Heart left ventricle (tissue), 16 donors: ENCODE results near the gene TESMIN. TPM values are rescaled to one million over a fixed set of nuclear protein-coding genes. Genes with fewer than 3 reads are reported as not detected.
A peak's percentile ranks its signal among the peaks of the same experiment; 100 is the strongest.

ENCODE experiments used
- ATAC-seq, 4 donors: fragments of 200-7000 bp; cut with Tn5 transposase; one replicate each; pipeline ENCODE4 v1.9.1; 2020 to 2022; ENCODE audit warnings: moderate library complexity in 4 of 4, mild to moderate bottlenecking in 3 of 4, moderate number of reproducible peaks in 1 of 4
- DNase-seq, 5 donors: peaks; one replicate each; pipeline ENCODE4 v3.0.0-alpha.2; 2020
- H3K27ac ChIP-seq, 12 donors: fragments of 200-600 bp; sonication (generic) in 4 of 12; one replicate each; pipeline versions ENCODE4 v1.5.0 to v1.8.0; 2016 to 2022; ENCODE audit warnings: mild to moderate bottlenecking in 2 of 12
- H3K27me3 ChIP-seq, 9 donors: fragments of 200-600 bp; sonication (generic) in 2 of 9; one replicate each; pipeline versions ENCODE4 v1.5.1 to v1.8.0; 2016 to 2022; ENCODE audit warnings: mild to moderate bottlenecking in 3 of 9
- H3K36me3 ChIP-seq, 9 donors: fragments of 200-600 bp; sonication (generic) in 2 of 9; one replicate each; pipeline versions ENCODE4 v1.5.0 to v1.8.0; 2018 to 2022; ENCODE audit warnings: mild to moderate bottlenecking in 2 of 9
- H3K4me1 ChIP-seq, 12 donors: fragments of 200-600 bp; sonication (generic) in 4 of 12; one replicate each; pipeline versions ENCODE4 v1.5.0 to v1.8.0; 2016 to 2022; ENCODE audit warnings: mild to moderate bottlenecking in 3 of 12
- H3K4me3 ChIP-seq, 12 donors: fragments of 200-600 bp; sonication (generic) in 4 of 12; one replicate each; pipeline versions ENCODE4 v1.5.0 to v1.8.0; 2017 to 2022; ENCODE audit warnings: mild to moderate bottlenecking in 9 of 12, moderate library complexity in 4 of 12
- H3K9me3 ChIP-seq, 12 donors: fragments of 200-600 bp; sonication (generic) in 4 of 12; one replicate each; pipeline versions ENCODE4 v1.5.0 to v1.8.0; 2016 to 2022; ENCODE audit warnings: mild to moderate bottlenecking in 1 of 12
- CTCF ChIP-seq, 12 donors: fragments of 200-600 bp; sonication (generic) in 4 of 12; IDR thresholded peaks; one replicate each; pipeline versions ENCODE4 v1.5.0 to v1.8.0; 2018 to 2022; ENCODE audit warnings: antibody characterized with exemption in 12 of 12, mild to moderate bottlenecking in 5 of 12
- POLR2A ChIP-seq, 2 donors: fragments of 450-650 bp; IDR thresholded peaks; one replicate each; pipeline ENCODE4 v1.6.1; 2017; ENCODE audit warnings: antibody characterized with exemption in 2 of 2, mild to moderate bottlenecking in 2 of 2, moderate library complexity in 2 of 2
- WGBS, 4 donors: extraction: QIAGEN DNeasy Blood & Tissue Kit in 2 of 4; methylation state at CpG; one replicate each; pipeline versions ENCODE4 v1.1.5 to v1.1.7; 2013 to 2018; 5-methylcytosine and 5-hydroxymethylcytosine counted together
- intact Hi-C, 10 donors: fragments of 100-400 bp; cut with DNase I; formaldehyde crosslinking; loops; one replicate each; pipeline versions ENCODE4 v1.11.1 to v1.14.2; 2022
- polyA plus RNA-seq, 2 donors: library from polyadenylated mRNA; stranded (reverse); fragments of 200-250 nt; gene quantifications; one replicate each; pipeline ENCODE4 v1.2.3, GENCODE V29; 2013
- total RNA-seq, 9 donors: library from RNA; depleted of rRNA in 2 of 9; stranded (reverse); fragments of >200 nt in 2 of 9; fragmentation: NEBNext Ultra II Directional in 3 of 9; extraction: Animal tissue kit (Norgen Biotek cat#: 25700) in 3 of 9; gene quantifications; one replicate each; pipeline versions ENCODE4 v1.1.0 to v1.2.4, GENCODE V29; 2016 to 2023
- donor health status: ischemic (EF 13 %, LVEDD 7.1; RV severe dilation, severe dysfunction).
- donor health status: healthy with polysubstance abuse.
- donor health status: DM: no; HTN: yes; CAD: no.
- donor health status: DM: no; HTN: no; CAD: no.
- donor health status: ischemic (EF 25% LVEDD 6.9; RV normal size, moderate dysfunction).
- donor health status: ischemic (EF 25% LVEDD 5.7; RV mildly dilated, moderate dysfunction).
- donor health status: healthy.
- donor health status: DM: yes; HTN: yes; CAD: no.
- donor health status: ischemic (EF 35%, LVEDD 5.7; RV mildly dilated, moderate dysfunction).
- donor health status: nonischemic (EF 11% LVEDD 7.7; RV severe dilation, severe dysfunction).
- donor health status: DM: yes; HTN: yes; CAD: no.
- donor health status: PGD.
- donor health status: ischemic (EF 29% LVEDD 5.4; RV normal size, mild dysfunction).
- donor health status: nonischemic (EF 23%, LVEDD 6.1; RV moderate dilation, normal function).

TESMIN gene
- total and polyA plus RNA-seq, 11 donors: 0.12 to 2.0 (median 0.42) TPM; not detected in 1

- intact Hi-C loops: no loop called here
- 79 to 89% (median 87%) methylated on average over 11 of the region's 11 CpGs for WGBS, 4 donors
- Histone ChIP-seq H3K9me3 (no peaks in the 10 kb centered on the region), H3K4me1 (peaks cover 0 to 3% (median 0%) of the 10 kb centered on the region in 12 donors), H3K4me3 (no peak overlapping the region), H3K27me3 (no peaks in the 10 kb centered on the region), H3K27ac (no peak overlapping the region), H3K36me3 (peaks cover 2 to 94% (median 82%) of the 10 kb centered on the region in 9 donors)
- DNase-seq: no peak
- TF ChIP-seq CTCF (IDR thresholded peaks at IDR 0.05) (no peak), POLR2A (IDR thresholded peaks at IDR 0.05) (no peak)
- ATAC-seq: no peak
Observed at GRCh38 chr11:68767672-68768071, 16.4 kb upstream of the TESMIN start.

GRCh38 chr11:68766786-68767185 lies 15.5 kb upstream of the TESMIN start:
- no peaks in the 10 kb centered on the region for H3K9me3 ChIP-seq
- no peaks in the 10 kb centered on the region for H3K27me3 ChIP-seq
- TF ChIP-seq POLR2A (IDR thresholded peaks at IDR 0.05): no peak
- TF ChIP-seq CTCF (IDR thresholded peaks at IDR 0.05): no peak
- H3K4me1 ChIP-seq: peaks cover 0 to 3% (median 0%) of the 10 kb centered on the region in 12 donors
- no peak overlapping the region for H3K27ac ChIP-seq
- no peak overlapping the region for H3K4me3 ChIP-seq
- ATAC-seq (no peak), DNase-seq (no peak)
- intact Hi-C loops: no loop called here
- peaks cover 2 to 94% (median 82%) of the 10 kb centered on the region in 9 donors for H3K36me3 ChIP-seq
- WGBS, 4 donors: 95 to 97% (median 97%) methylated on average over 8 of the region's 8 CpGs

- WGBS, 4 donors: 82 to 86% (median 85%) methylated on average over 15 to 16 of the region's 16 CpGs
- intact Hi-C loops: no loop called here
- Histone ChIP-seq H3K27me3 (no peaks in the 10 kb centered on the region), H3K36me3 (peaks cover 2 to 94% (median 82%) of the 10 kb centered on the region in 9 donors), H3K4me1 (peaks cover 0 to 3% (median 0%) of the 10 kb centered on the region in 12 donors), H3K4me3 (no peak overlapping the region), H3K27ac (no peak overlapping the region), H3K9me3 (no peaks in the 10 kb centered on the region)
- ATAC-seq (no peak), DNase-seq (no peak)
- TF ChIP-seq CTCF (IDR thresholded peaks at IDR 0.05): no peak
- TF ChIP-seq POLR2A (IDR thresholded peaks at IDR 0.05): no peak
Observed at GRCh38 chr11:68764746-68765145, 13.4 kb upstream of the TESMIN start.

GRCh38 chr11:68763926-68764657 lies 12.8 kb upstream of the TESMIN start:
- Histone ChIP-seq H3K36me3 (peaks cover 0 to 94% (median 82%) of the 10 kb centered on the region in 9 donors), H3K4me1 (peaks cover 0 to 3% (median 0%) of the 10 kb centered on the region in 12 donors), H3K27ac (no peak overlapping the region), H3K9me3 (no peaks in the 10 kb centered on the region), H3K27me3 (no peaks in the 10 kb centered on the region), H3K4me3 (no peak overlapping the region)
- TF ChIP-seq CTCF (IDR thresholded peaks at IDR 0.05): peak in 2 of 12 donors; percentile 16 to 33
- no peak for TF ChIP-seq POLR2A (IDR thresholded peaks at IDR 0.05)
- intact Hi-C loops: no loop called here
- peak; percentile 28 to 60 (median 42) for ATAC-seq
- 86 to 94% (median 89%) methylated on average over 10 to 14 of the region's 14 CpGs for WGBS, 4 donors
- no peak for DNase-seq
